Heart right ventricle (tissue), 16 donors: ENCODE results near the gene NSUN2. TPM values are rescaled to one million over a fixed set of nuclear protein-coding genes. Genes with fewer than 3 reads are reported as not detected.

Experiments used
- ATAC-seq, 8 donors: fragments of 200-7000 bp; cut with Tn5 transposase; one replicate each; pipeline ENCODE4 v1.9.1; 2020; ENCODE audit warnings: mild to moderate bottlenecking in 8 of 8, moderate library complexity in 8 of 8, moderate number of reproducible peaks in 1 of 8
- DNase-seq, 2 donors: peaks; one replicate each; pipeline ENCODE4 v3.0.0-alpha.2; 2020
- H3K27ac ChIP-seq, 10 donors: fragments of 200-600 bp; sonication (generic) in 2 of 10; one replicate each; pipeline versions ENCODE4 v1.5.0 to v1.8.0; 2020 to 2022; ENCODE audit warnings: mild to moderate bottlenecking in 3 of 10
- H3K27me3 ChIP-seq, 7 donors: fragments of 200-600 bp; one replicate each; pipeline ENCODE4 v1.8.0; 2021 to 2022; ENCODE audit warnings: mild to moderate bottlenecking in 2 of 7
- H3K36me3 ChIP-seq, 9 donors: fragments of 200-600 bp; sonication (generic) in 1 of 9; one replicate each; pipeline versions ENCODE4 v1.5.0 to v1.8.0; 2020 to 2022; ENCODE audit warnings: mild to moderate bottlenecking in 2 of 9
- H3K4me1 ChIP-seq, 9 donors: fragments of 200-600 bp; sonication (generic) in 1 of 9; one replicate each; pipeline versions ENCODE4 v1.5.0 to v1.8.0; 2020 to 2022; ENCODE audit warnings: mild to moderate bottlenecking in 4 of 9
- H3K4me3 ChIP-seq, 10 donors: fragments of 200-600 bp; sonication (generic) in 2 of 10; one replicate each; pipeline versions ENCODE4 v1.5.0 to v1.8.0; 2020 to 2022; ENCODE audit warnings: mild to moderate bottlenecking in 7 of 10, moderate library complexity in 2 of 10
- H3K9me3 ChIP-seq, 11 donors: fragments of 200-600 bp in 10 of 11; sonication (generic) in 2 of 11; one replicate each; pipeline versions ENCODE4 v1.5.0 to v1.8.0; 2013 to 2022; ENCODE audit warnings: mild to moderate bottlenecking in 2 of 11, control low read depth in 1 of 11, moderate library complexity in 1 of 11
- WGBS, 2 donors: extraction: QIAGEN DNeasy Blood & Tissue Kit; methylation state at CpG; one replicate each; pipeline ENCODE4 v1.1.7; 2013; ENCODE audit warnings: inconsistent platforms in 1 of 2; 5-methylcytosine and 5-hydroxymethylcytosine counted together
- intact Hi-C, 10 donors: fragments of 100-400 bp; cut with DNase I; formaldehyde crosslinking; loops; one replicate each; pipeline versions ENCODE4 v1.11.1 to v1.14.2; 2022
- polyA plus RNA-seq, 2 donors: library from polyadenylated mRNA; stranded (reverse); fragments of 200-250 nt; gene quantifications; one replicate each; pipeline ENCODE4 v1.2.3, GENCODE V29; 2013
- total RNA-seq, 10 donors: library from RNA; stranded (reverse); fragmentation: NEBNext Ultra II Directional in 3 of 10; extraction: Animal tissue kit (Norgen Biotek cat#: 25700) in 3 of 10; gene quantifications; one replicate each; pipeline versions ENCODE4 v1.2.1 to v1.2.4, GENCODE V29; 2021 to 2023
- TF ChIP-seq, protein P1 (sequence below), 9 donors: fragments of 200-600 bp; sonication (generic) in 2 of 9; IDR thresholded peaks; one replicate each; pipeline versions ENCODE4 v1.5.0 to v1.8.0; 2021 to 2022; ENCODE audit warnings: antibody characterized with exemption in 9 of 9, mild to moderate bottlenecking in 5 of 9, moderate library complexity in 1 of 9
- donor health status: Arrhythmogenic right ventricular cardiomyopathy.
- donor health status: ischemic (EF 13 %, LVEDD 7.1; RV severe dilation, severe dysfunction).
- donor health status: healthy with polysubstance abuse.
- donor health status: DM: no; HTN: yes; CAD: no.
- donor health status: DM: no; HTN: no; CAD: no.
- donor health status: ischemic (EF 25% LVEDD 6.9; RV normal size, moderate dysfunction).
- donor health status: ischemic (EF 25% LVEDD 5.7; RV mildly dilated, moderate dysfunction).
- donor health status: healthy.
- donor health status: DM: yes; HTN: yes; CAD: no.
- donor health status: Ischemic cardiomyopathy.
- donor health status: ischemic (EF 35%, LVEDD 5.7; RV mildly dilated, moderate dysfunction).
- donor health status: nonischemic (EF 11% LVEDD 7.7; RV severe dilation, severe dysfunction).
- donor health status: DM: yes; HTN: yes; CAD: no.
- donor health status: PGD.
- donor health status: ischemic (EF 29% LVEDD 5.4; RV normal size, mild dysfunction).
- donor health status: nonischemic (EF 23%, LVEDD 6.1; RV moderate dilation, normal function).

NSUN2 gene
- total and polyA plus RNA-seq, 12 donors: 27.9 to 42.6 (median 34.9) TPM

DNA sequence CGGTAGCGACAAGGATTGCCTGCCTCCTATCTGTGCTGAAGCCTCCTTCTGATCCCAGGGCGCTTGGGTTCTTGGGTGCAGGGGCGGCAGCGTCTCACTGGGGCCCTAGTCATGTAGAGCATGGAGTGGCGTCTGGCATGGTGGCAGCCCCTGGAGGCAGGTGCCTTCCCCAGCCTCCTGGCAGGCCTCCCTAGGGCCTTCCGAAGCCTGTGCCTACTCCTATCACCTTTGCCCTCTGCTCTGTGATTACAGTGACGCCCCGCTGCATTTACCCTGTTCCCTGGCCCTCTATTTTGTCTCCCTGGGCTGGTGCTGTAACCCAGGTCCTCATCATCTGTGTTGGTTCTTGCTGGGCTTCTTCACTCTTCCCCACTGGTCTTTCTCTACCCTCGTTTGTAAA, 4.2 kb upstream of the NSUN2 start:
- no peak overlapping the region for H3K4me3 ChIP-seq
- DNase-seq (no peak), ATAC-seq (no peak)
- H3K36me3 ChIP-seq: peaks cover 0 to 3% (median 0%) of the 10 kb centered on the region in 9 donors
- no peaks in the 10 kb centered on the region for H3K27me3 ChIP-seq
- intact Hi-C loops: loop anchor here in 4 of 10 donors (5.0 to 10.0 kb wide), 4 partner anchors 65 to 108 kb away; partner anchors contain the start of gene TENT4A (in 1 of the 4)
- peaks cover 1 to 18% (median 11%) of the 10 kb centered on the region in 9 donors for H3K4me1 ChIP-seq
- H3K9me3 ChIP-seq: no peaks in the 10 kb centered on the region
- TF ChIP-seq, protein P1, sequence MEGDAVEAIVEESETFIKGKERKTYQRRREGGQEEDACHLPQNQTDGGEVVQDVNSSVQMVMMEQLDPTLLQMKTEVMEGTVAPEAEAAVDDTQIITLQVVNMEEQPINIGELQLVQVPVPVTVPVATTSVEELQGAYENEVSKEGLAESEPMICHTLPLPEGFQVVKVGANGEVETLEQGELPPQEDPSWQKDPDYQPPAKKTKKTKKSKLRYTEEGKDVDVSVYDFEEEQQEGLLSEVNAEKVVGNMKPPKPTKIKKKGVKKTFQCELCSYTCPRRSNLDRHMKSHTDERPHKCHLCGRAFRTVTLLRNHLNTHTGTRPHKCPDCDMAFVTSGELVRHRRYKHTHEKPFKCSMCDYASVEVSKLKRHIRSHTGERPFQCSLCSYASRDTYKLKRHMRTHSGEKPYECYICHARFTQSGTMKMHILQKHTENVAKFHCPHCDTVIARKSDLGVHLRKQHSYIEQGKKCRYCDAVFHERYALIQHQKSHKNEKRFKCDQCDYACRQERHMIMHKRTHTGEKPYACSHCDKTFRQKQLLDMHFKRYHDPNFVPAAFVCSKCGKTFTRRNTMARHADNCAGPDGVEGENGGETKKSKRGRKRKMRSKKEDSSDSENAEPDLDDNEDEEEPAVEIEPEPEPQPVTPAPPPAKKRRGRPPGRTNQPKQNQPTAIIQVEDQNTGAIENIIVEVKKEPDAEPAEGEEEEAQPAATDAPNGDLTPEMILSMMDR (IDR thresholded peaks at IDR 0.05): no peak
- no peak overlapping the region for H3K27ac ChIP-seq
- 87 to 93% methylated on average over 10 of the region's 10 CpGs for WGBS, 2 donors

DNA sequence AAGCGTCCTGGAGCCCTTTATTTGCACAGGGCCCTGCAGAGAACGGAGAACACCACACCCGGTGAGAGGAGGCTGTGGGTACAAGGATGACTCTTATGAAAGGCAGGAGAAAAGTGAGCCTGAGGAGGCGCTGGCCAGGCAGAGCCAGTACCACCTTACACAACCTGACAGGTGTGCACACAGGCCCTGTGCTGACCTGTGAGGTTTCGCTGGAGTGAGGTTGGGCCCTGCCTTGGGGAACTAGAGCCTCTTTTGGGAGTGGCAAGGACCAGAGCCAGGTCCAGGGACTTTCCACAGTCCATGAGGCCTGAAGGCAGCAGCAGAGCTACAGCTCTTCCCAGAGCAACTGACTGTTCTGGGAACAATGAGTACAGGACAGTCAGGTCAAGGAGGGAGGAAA, 3.4 kb upstream of the NSUN2 start:
- DNase-seq (no peak), ATAC-seq (no peak)
- Histone ChIP-seq H3K27ac (no peak overlapping the region), H3K27me3 (no peaks in the 10 kb centered on the region), H3K4me3 (no peak overlapping the region), H3K4me1 (peaks cover 6 to 25% (median 18%) of the 10 kb centered on the region in 9 donors), H3K36me3 (peaks cover 0 to 6% (median 0%) of the 10 kb centered on the region in 9 donors), H3K9me3 (no peaks in the 10 kb centered on the region)
- WGBS, 2 donors: 56 to 95% methylated on average over 5 of the region's 5 CpGs
- intact Hi-C loops: loop anchor here in 4 of 10 donors (5.0 to 10.0 kb wide), 4 partner anchors 66 to 109 kb away; partner anchors contain the start of gene TENT4A (in 1 of the 4)
- TF ChIP-seq, protein P1 (IDR thresholded peaks at IDR 0.05): no peak

GRCh38 chr5:6634788-6635430, 2.1 kb upstream of the NSUN2 start:
- intact Hi-C loops: loop anchor here in 7 of 10 donors (2.0 to 10.0 kb wide), 8 partner anchors 67 to 258 kb away; partner anchors contain the start of genes TENT4A (in 4 of the 7) and MED10 (in 1 of the 7)
- no peak overlapping the region for H3K27ac ChIP-seq
- H3K9me3 ChIP-seq: no peaks in the 10 kb centered on the region
- H3K27me3 ChIP-seq: no peaks in the 10 kb centered on the region
- peaks cover 0 to 20% (median 3%) of the 10 kb centered on the region in 9 donors for H3K36me3 ChIP-seq
- H3K4me3 ChIP-seq: peak overlapping the region in 1 of 10 donors; percentile 100
- TF ChIP-seq, protein P1 (IDR thresholded peaks at IDR 0.05): no peak
- ATAC-seq (no peak), DNase-seq (no peak)
- H3K4me1 ChIP-seq: peaks cover 6 to 34% (median 23%) of the 10 kb centered on the region in 9 donors
- 75 to 80% methylated on average over 5 of the region's 5 CpGs for WGBS, 2 donors

DNA sequence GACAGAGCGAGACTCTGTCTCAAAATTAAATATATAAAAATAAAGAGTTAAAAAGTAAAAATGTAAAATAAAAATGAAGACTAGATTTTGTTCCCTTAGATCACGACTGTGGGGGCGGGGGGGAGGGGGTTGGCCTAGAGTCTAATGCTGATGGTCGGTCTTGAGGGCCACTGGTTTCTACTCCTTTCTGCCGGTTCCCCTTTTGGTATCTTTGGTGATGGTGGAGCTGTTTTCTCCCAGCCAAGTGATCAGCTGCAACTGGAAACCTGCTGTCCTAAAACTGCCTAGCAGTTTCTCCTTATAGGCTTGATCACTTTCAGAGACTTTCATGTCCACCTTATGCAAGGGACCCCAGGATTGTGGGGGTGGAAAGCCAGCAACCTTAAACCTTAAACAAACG, 1.5 kb upstream of the NSUN2 start:
- H3K27ac ChIP-seq: peak overlapping the region in 2 of 10 donors; percentile 97 to 99
- peaks cover 6 to 39% (median 26%) of the 10 kb centered on the region in 9 donors for H3K4me1 ChIP-seq
- TF ChIP-seq, protein P1 (IDR thresholded peaks at IDR 0.05): no peak
- DNase-seq (no peak), ATAC-seq (no peak)
- 19 to 24% methylated on average over 6 of the region's 6 CpGs for WGBS, 2 donors
- H3K36me3 ChIP-seq: peaks cover 0 to 26% (median 3%) of the 10 kb centered on the region in 9 donors
- no peaks in the 10 kb centered on the region for H3K9me3 ChIP-seq
- intact Hi-C loops: loop anchor here in 7 of 10 donors (2.0 to 10.0 kb wide), 7 partner anchors 78 to 257 kb away; partner anchors contain the start of genes TENT4A (in 4 of the 7) and MED10 (in 1 of the 7)
- H3K27me3 ChIP-seq: no peaks in the 10 kb centered on the region
- peak overlapping the region in 9 of 10 donors; percentile 50 to 100 (median 96) for H3K4me3 ChIP-seq
